ENCODE data around the gene UNC93B1. TPM values are rescaled to one million over a fixed set of nuclear protein-coding genes. Genes with fewer than 3 reads are reported as not detected.

The UNC93B1 gene
- polyA plus RNA-seq, 2 of the 4 experiments (the other 2 are of a cell fraction): 49.4 to 51.2 TPM

DNA sequence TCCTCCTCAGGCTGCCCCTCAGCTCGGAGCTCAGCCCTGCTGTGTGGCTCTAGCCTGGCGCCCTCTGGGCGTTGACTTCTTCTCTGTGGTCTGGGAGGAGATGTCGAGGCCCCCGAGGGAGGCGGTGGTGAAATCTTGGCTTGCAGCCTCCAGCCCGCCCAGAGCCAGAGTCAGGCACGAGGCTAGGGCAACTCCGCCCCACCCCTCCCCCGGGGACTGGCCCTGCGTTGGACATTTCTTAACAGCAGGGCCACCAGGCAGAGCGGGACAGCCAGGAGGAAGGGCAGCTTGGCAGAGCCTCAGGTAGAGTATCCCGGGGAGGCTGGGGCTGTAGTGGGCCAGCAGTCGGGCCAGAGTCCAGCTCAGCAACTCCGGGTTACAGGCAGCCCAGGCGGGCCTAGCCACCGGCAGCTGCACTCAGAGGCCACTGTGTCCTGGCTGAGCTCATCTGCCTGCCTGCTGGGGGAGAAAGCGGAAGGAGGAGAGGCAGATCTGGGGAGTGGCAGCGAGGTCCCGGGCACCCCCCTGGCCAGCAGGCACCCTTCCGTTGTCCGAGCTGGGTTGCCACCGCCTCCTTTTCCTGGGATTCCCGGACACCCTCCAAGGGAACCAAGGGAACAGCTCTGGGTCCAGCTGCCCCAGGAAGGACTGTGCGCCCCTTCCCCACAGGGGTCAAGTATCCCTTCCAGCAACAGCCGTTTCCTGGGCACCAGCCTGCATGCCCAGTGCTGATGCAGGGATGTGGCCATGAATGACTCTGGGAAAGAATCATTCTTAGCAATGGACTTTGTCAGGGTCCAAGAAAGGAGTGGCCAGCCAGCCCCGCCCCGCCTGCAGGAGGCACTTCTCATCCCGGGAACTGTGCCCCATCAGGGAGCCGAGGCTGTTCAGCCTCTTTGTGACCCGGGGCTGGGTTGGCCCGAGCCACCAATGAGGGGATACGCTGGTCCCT is 6.5 kb upstream of the UNC93B1 start, which contains the start of gene ALDH3B1:
Gene ALDH3B1, plus strand, starts transcription at position 238 of the 952 bp plus-strand sequence. CDS start 4,971 bp downstream, outside the sequence.
- WGBS (ENCODE audit: missing lambda C conversion rate): 1% methylated on average over 26 of the region's 33 CpGs
- ATAC-seq (peak; percentile 32 to 59), DNase-seq (ENCODE audit: low read depth in 1 of 2, low spot score in 1 of 2) (peak; percentile 81 to 97), FAIRE-seq (peak; percentile 51)
- CTCF ChIA-PET: interaction anchor here (0.6 to 10.7 kb wide), 15 partner anchors 14 to 199 kb away, joined by 3 to 204 read pairs (median 4); partner anchors contain the start of genes NDUFS8 and TCIRG1
- POLR2A ChIA-PET: interaction anchor here (0.5 to 3.1 kb wide), 15 partner anchors 9 to 636 kb away, joined by 3 to 22 read pairs (median 5); partner anchors contain the start of genes CLCF1, NDUFS8 and TCIRG1
- H3K9me3 ChIP-seq: no peaks in the 10 kb centered on the region
- peak within 1 kb of the TSS; percentile 99 to 100 for H3K27ac ChIP-seq
- peak within 1 kb of the TSS; percentile 96 for H3K4me2 ChIP-seq
- H3K4me1 ChIP-seq: peaks cover 74% of the 10 kb centered on the region
- H3K4me3 ChIP-seq: peak within 1 kb of the TSS; percentile 66
- TF ChIP-seq FOXS1 (CRISPR knock-in tag; IDR thresholded peaks at IDR 0.05): peak; percentile 80
- TF ChIP-seq NR3C1 (IDR thresholded peaks at IDR 0.05): no peak
- peak; percentile 82 for TF ChIP-seq MYC (IDR thresholded peaks at IDR 0.05; ENCODE audit: borderline replicate concordance, low read length)
- TF ChIP-seq, protein P1, sequence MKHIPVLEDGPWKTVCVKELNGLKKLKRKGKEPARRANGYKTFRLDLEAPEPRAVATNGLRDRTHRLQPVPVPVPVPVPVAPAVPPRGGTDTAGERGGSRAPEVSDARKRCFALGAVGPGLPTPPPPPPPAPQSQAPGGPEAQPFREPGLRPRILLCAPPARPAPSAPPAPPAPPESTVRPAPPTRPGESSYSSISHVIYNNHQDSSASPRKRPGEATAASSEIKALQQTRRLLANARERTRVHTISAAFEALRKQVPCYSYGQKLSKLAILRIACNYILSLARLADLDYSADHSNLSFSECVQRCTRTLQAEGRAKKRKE (CRISPR knock-in tag; IDR thresholded peaks at IDR 0.05; ENCODE audit: low read depth): peak; percentile 66
- TF ChIP-seq, protein P2, sequence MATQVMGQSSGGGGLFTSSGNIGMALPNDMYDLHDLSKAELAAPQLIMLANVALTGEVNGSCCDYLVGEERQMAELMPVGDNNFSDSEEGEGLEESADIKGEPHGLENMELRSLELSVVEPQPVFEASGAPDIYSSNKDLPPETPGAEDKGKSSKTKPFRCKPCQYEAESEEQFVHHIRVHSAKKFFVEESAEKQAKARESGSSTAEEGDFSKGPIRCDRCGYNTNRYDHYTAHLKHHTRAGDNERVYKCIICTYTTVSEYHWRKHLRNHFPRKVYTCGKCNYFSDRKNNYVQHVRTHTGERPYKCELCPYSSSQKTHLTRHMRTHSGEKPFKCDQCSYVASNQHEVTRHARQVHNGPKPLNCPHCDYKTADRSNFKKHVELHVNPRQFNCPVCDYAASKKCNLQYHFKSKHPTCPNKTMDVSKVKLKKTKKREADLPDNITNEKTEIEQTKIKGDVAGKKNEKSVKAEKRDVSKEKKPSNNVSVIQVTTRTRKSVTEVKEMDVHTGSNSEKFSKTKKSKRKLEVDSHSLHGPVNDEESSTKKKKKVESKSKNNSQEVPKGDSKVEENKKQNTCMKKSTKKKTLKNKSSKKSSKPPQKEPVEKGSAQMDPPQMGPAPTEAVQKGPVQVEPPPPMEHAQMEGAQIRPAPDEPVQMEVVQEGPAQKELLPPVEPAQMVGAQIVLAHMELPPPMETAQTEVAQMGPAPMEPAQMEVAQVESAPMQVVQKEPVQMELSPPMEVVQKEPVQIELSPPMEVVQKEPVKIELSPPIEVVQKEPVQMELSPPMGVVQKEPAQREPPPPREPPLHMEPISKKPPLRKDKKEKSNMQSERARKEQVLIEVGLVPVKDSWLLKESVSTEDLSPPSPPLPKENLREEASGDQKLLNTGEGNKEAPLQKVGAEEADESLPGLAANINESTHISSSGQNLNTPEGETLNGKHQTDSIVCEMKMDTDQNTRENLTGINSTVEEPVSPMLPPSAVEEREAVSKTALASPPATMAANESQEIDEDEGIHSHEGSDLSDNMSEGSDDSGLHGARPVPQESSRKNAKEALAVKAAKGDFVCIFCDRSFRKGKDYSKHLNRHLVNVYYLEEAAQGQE (IDR thresholded peaks at IDR 0.05): no peak; the same call in 1 of the 2 replicates
- TF ChIP-seq ZFP36 (IDR thresholded peaks at IDR 0.05; ENCODE audit: borderline replicate concordance, partially characterized antibody): peak; percentile 6
- TF ChIP-seq CEBPB (IDR thresholded peaks at IDR 0.05): peak; percentile 71 to 91
- TF ChIP-seq PHF8 (IDR thresholded peaks at IDR 0.05; ENCODE audit: borderline replicate concordance, low read depth): peak; percentile 56; the same call in 1 of the 2 replicates
- TF ChIP-seq ZSCAN20 (CRISPR knock-in tag; IDR thresholded peaks at IDR 0.05): no peak
- peak; percentile 56; the same call in 1 of the 2 replicates for TF ChIP-seq HEYL (CRISPR knock-in tag; IDR thresholded peaks at IDR 0.05)
- no peak; the same call in 2 of the 3 replicates for TF ChIP-seq SMC3 (IDR thresholded peaks at IDR 0.05)
- peak in 1 of 2 experiments; percentile 78; a peak in 3 of 5 replicates for TF ChIP-seq EP300 (IDR thresholded peaks at IDR 0.05)
- TF ChIP-seq SREBF2 (IDR thresholded peaks at IDR 0.05): no peak
- TF ChIP-seq POLR2AphosphoS2 (conservative IDR thresholded peaks at IDR 0.05; ENCODE audit: low read length): no peak
- TF ChIP-seq FOSB (CRISPR knock-in tag; IDR thresholded peaks at IDR 0.05): 0 out of 2 replicates have a peak, but pooled peaks have one; percentile 70
- no peak for TF ChIP-seq CHD4 (IDR thresholded peaks at IDR 0.05; ENCODE audit: borderline replicate concordance)
- TF ChIP-seq RNF2 (IDR thresholded peaks at IDR 0.05; ENCODE audit: borderline replicate concordance, low read depth): no peak
- peak; percentile 74 to 99; a peak in 4 of 5 replicates for TF ChIP-seq JUN (IDR thresholded peaks at IDR 0.05)
- no peak for TF ChIP-seq EHMT2 (IDR thresholded peaks at IDR 0.05; ENCODE audit: low read depth)
- TF ChIP-seq, protein P3, sequence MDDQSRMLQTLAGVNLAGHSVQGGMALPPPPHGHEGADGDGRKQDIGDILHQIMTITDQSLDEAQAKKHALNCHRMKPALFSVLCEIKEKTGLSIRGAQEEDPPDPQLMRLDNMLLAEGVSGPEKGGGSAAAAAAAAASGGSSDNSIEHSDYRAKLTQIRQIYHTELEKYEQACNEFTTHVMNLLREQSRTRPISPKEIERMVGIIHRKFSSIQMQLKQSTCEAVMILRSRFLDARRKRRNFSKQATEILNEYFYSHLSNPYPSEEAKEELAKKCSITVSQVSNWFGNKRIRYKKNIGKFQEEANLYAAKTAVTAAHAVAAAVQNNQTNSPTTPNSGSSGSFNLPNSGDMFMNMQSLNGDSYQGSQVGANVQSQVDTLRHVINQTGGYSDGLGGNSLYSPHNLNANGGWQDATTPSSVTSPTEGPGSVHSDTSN (IDR thresholded peaks at IDR 0.05): peak; percentile 69; the same call in 1 of the 2 replicates
- peak; percentile 93 for TF ChIP-seq HOXB5 (CRISPR knock-in tag; IDR thresholded peaks at IDR 0.05)
- TF ChIP-seq MAZ (IDR thresholded peaks at IDR 0.05; ENCODE audit: borderline replicate concordance, low read depth, low read length): peak; percentile 46; the same call in 1 of the 2 replicates
- TF ChIP-seq CBX8 (IDR thresholded peaks at IDR 0.05): no peak
- TF ChIP-seq, protein P4, sequence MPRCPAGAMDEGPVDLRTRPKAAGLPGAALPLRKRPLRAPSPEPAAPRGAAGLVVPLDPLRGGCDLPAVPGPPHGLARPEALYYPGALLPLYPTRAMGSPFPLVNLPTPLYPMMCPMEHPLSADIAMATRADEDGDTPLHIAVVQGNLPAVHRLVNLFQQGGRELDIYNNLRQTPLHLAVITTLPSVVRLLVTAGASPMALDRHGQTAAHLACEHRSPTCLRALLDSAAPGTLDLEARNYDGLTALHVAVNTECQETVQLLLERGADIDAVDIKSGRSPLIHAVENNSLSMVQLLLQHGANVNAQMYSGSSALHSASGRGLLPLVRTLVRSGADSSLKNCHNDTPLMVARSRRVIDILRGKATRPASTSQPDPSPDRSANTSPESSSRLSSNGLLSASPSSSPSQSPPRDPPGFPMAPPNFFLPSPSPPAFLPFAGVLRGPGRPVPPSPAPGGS (IDR thresholded peaks at IDR 0.05): peak; percentile 86; the same call in 2 of the 3 replicates
- 0 out of 2 replicates have a peak, but pooled peaks have one; percentile 38 for TF ChIP-seq BHLHE40 (IDR thresholded peaks at IDR 0.05; ENCODE audit: low read depth, low read length)
- TF ChIP-seq, protein P5, sequence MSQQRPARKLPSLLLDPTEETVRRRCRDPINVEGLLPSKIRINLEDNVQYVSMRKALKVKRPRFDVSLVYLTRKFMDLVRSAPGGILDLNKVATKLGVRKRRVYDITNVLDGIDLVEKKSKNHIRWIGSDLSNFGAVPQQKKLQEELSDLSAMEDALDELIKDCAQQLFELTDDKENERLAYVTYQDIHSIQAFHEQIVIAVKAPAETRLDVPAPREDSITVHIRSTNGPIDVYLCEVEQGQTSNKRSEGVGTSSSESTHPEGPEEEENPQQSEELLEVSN (IDR thresholded peaks at IDR 0.05; ENCODE audit: borderline replicate concordance, low read depth): peak; percentile 88
- TF ChIP-seq FOSL2 (IDR thresholded peaks at IDR 0.05): no peak
- TF ChIP-seq FOSL2 (CRISPR knock-in tag; IDR thresholded peaks at IDR 0.05): no peak; the same call in 1 of the 2 replicates
- no peak for TF ChIP-seq HDAC2 (IDR thresholded peaks at IDR 0.05)
- TF ChIP-seq HOXA7 (CRISPR knock-in tag; IDR thresholded peaks at IDR 0.05): peak; percentile 67; the same call in 1 of the 2 replicates

Measured in A549 (cell line).